H9 (cell line): ENCODE data around the gene DLGAP4. TPM values are rescaled to one million over a fixed set of nuclear protein-coding genes. Genes with fewer than 3 reads are reported as not detected.

Experiments
- DNase-seq: peaks from one replicate; pipeline ENCODE4 v3.0.0-alpha.2; 2017
- H2AFZ ChIP-seq: one replicate; pipeline ENCODE4 v1.6.1; 2013; ENCODE audit warnings: mild to moderate bottlenecking, low read length, control low read depth, moderate library complexity
- H2AK5ac ChIP-seq: 2 replicates; pipeline ENCODE4 v1.6.1; 2013; ENCODE audit warnings: low read length, control low read depth, mixed read lengths; ENCODE audit not compliant: insufficient read length
- H2BK120ac ChIP-seq: one replicate; pipeline ENCODE4 v1.6.1; 2013; ENCODE audit warnings: low read depth, mild to moderate bottlenecking, low read length, control low read depth, inconsistent platforms; ENCODE audit not compliant: poor library complexity, severe bottlenecking
- H2BK12ac ChIP-seq: 2 replicates; pipeline ENCODE4 v1.6.1; 2013; ENCODE audit warnings: low read length, control low read depth, mixed read lengths, low read depth; ENCODE audit not compliant: insufficient read length
- H2BK15ac ChIP-seq: 2 replicates; pipeline ENCODE4 v1.6.1; 2013; ENCODE audit warnings: low read depth, low read length, control low read depth
- H2BK20ac ChIP-seq: one replicate; pipeline ENCODE4 v1.6.1; 2013; ENCODE audit warnings: low read depth, mild to moderate bottlenecking, low read length, control low read depth, inconsistent platforms; ENCODE audit not compliant: poor library complexity, severe bottlenecking
- H2BK5ac ChIP-seq: 2 replicates; pipeline ENCODE4 v1.6.1; 2013; ENCODE audit warnings: low read length, control low read depth, mixed read lengths; ENCODE audit not compliant: insufficient read length
- H3K14ac ChIP-seq: 2 replicates; pipeline ENCODE4 v1.6.1; 2013; ENCODE audit warnings: low read length, control low read depth; ENCODE audit not compliant: insufficient read depth
- H3K18ac ChIP-seq: 2 replicates; pipeline ENCODE4 v1.6.1; 2013; ENCODE audit warnings: low read depth, mild to moderate bottlenecking, mixed read lengths, low read length, control low read depth; ENCODE audit not compliant: insufficient read length
- H3K23ac ChIP-seq: 2 replicates; pipeline ENCODE4 v1.6.1; 2013; ENCODE audit warnings: low read length, control low read depth, mixed read lengths, low read depth; ENCODE audit not compliant: insufficient read length
- H3K23me2 ChIP-seq: 2 replicates; pipeline ENCODE4 v1.6.1; 2013; ENCODE audit warnings: low read depth, mild to moderate bottlenecking, mixed read lengths, low read length, control low read depth; ENCODE audit not compliant: insufficient read length, poor library complexity, severe bottlenecking
- H3K27ac ChIP-seq: 2 replicates; pipeline ENCODE4 v1.5.1; 2013; ENCODE audit warnings: low read length, control low read depth, mixed read lengths, low read depth; ENCODE audit not compliant: insufficient read length
- H3K27me3 ChIP-seq: 2 replicates; pipeline ENCODE4 v1.6.1; 2013; ENCODE audit warnings: low read length, control low read depth, inconsistent platforms; ENCODE audit not compliant: insufficient read depth
- H3K4ac ChIP-seq: 2 replicates; pipeline ENCODE4 v1.6.1; 2013; ENCODE audit warnings: low read depth, mild to moderate bottlenecking, control low read depth, inconsistent platforms, low read length, moderate library complexity
- H3K4me1 ChIP-seq: 2 replicates; pipeline ENCODE4 v1.6.1; 2013; ENCODE audit warnings: low read length, control low read depth, inconsistent platforms; ENCODE audit not compliant: insufficient read depth
- H3K4me2 ChIP-seq: 2 replicates; pipeline ENCODE4 v1.6.1; 2013; ENCODE audit warnings: low read length, control low read depth, mixed read lengths; ENCODE audit not compliant: insufficient read length, insufficient read depth
- H3K56ac ChIP-seq: 2 replicates; pipeline ENCODE4 v1.6.1; 2013; ENCODE audit warnings: low read depth, mild to moderate bottlenecking, mixed read lengths, low read length, control low read depth; ENCODE audit not compliant: insufficient read length
- H3K79me1 ChIP-seq: 2 replicates; pipeline ENCODE4 v1.6.1; 2013; ENCODE audit warnings: low read depth, mild to moderate bottlenecking, moderate library complexity, low read length, control low read depth, inconsistent platforms; ENCODE audit not compliant: insufficient read depth, poor library complexity, severe bottlenecking
- H3K79me2 ChIP-seq: 2 replicates; pipeline ENCODE4 v1.6.1; 2013; ENCODE audit warnings: low read length, control low read depth, inconsistent platforms; ENCODE audit not compliant: insufficient read depth
- H3K9ac ChIP-seq: 2 replicates; pipeline ENCODE4 v1.6.1; 2013; ENCODE audit warnings: low read length, control low read depth, mixed read lengths; ENCODE audit not compliant: insufficient read length; ENCODE audit errors: extremely low read depth
- H3K9me3 ChIP-seq: one replicate; pipeline ENCODE4 v1.6.1; 2013; ENCODE audit warnings: low read depth, low read length, inconsistent platforms; ENCODE audit not compliant: control insufficient read depth
- H3T11ph ChIP-seq: one replicate; pipeline ENCODE4 v1.6.1; 2013; ENCODE audit warnings: mild to moderate bottlenecking, low read length, control low read depth, inconsistent platforms
- H4K20me1 ChIP-seq: one replicate; pipeline ENCODE4 v1.6.1; 2013; ENCODE audit not compliant: control insufficient read depth, insufficient read length, insufficient read depth
- H4K5ac ChIP-seq: 2 replicates; pipeline ENCODE4 v1.6.1; 2013; ENCODE audit warnings: low read depth, mild to moderate bottlenecking, mixed read lengths, low read length, control low read depth; ENCODE audit not compliant: insufficient read length
- H4K8ac ChIP-seq: replicated peaks from 2 replicates; pipeline ENCODE4 v1.6.1; 2013; ENCODE audit warnings: low read length, control low read depth, mixed read lengths, low read depth; ENCODE audit not compliant: insufficient read length
- H4K91ac ChIP-seq: 2 replicates; pipeline ENCODE4 v1.6.1; 2013; ENCODE audit warnings: low read depth, mild to moderate bottlenecking, moderate library complexity, mixed read lengths, low read length, control low read depth; ENCODE audit not compliant: insufficient read length
- H3K27ac Mint-ChIP-seq, 3 experiments: 2 replicates in 2 of 3; 3 replicates in 1 of 3; pipeline ENCODE4 v1.8.0; 2020 to 2021; ENCODE audit warnings: mixed read lengths in 3 of 3, mild to moderate bottlenecking in 1 of 3, moderate library complexity in 1 of 3
- H3K27me3 Mint-ChIP-seq: 2 replicates; pipeline ENCODE4 v1.8.0; 2021; ENCODE audit warnings: low read depth, mild to moderate bottlenecking, moderate library complexity, mixed read lengths
- H3K36me3 Mint-ChIP-seq, 3 experiments: 2 replicates in 2 of 3; 3 replicates in 1 of 3; pipeline ENCODE4 v1.8.0; 2020 to 2021; ENCODE audit warnings: low read depth in 3 of 3, mixed read lengths in 3 of 3; ENCODE audit not compliant: insufficient read depth in 1 of 3
- H3K4me1 Mint-ChIP-seq, 2 experiments: 2 replicates each; pipeline ENCODE4 v1.8.0; 2020; ENCODE audit warnings: mixed read lengths in 2 of 2
- H3K4me3 Mint-ChIP-seq, 2 experiments: 2 replicates in 1 of 2; 3 replicates in 1 of 2; pipeline ENCODE4 v1.8.0; 2020 to 2021; ENCODE audit warnings: mild to moderate bottlenecking in 2 of 2, mixed read lengths in 2 of 2, moderate library complexity in 1 of 2
- H3K9me3 Mint-ChIP-seq, 2 experiments: 2 replicates in 1 of 2; 3 replicates in 1 of 2; pipeline ENCODE4 v1.8.0; 2020; ENCODE audit warnings: mild to moderate bottlenecking in 2 of 2, mixed read lengths in 2 of 2, moderate library complexity in 1 of 2
- WGBS: extraction: QIAGEN DNeasy Blood & Tissue Kit; methylation state at CpG from one replicate; pipeline ENCODE4 v1.1.7; 2013; ENCODE audit warnings: missing lambda C conversion rate, low lambda C conversion rate, mixed read lengths; ENCODE audit not compliant: insufficient read length; ENCODE audit errors: extremely low coverage; 5-methylcytosine and 5-hydroxymethylcytosine counted together
- total RNA-seq: library from RNA; stranded (reverse); gene quantifications from 2 replicates; pipeline ENCODE4 v1.2.1, GENCODE V29; 2021
- TF ChIP-seq, protein P1 (sequence below): fragments of 200-600 bp; sonication (generic); conservative IDR thresholded peaks from 3 replicates; pipeline ENCODE4 v1.8.0; 2021; ENCODE audit warnings: antibody characterized with exemption, mild to moderate bottlenecking

The DLGAP4 gene
- total RNA-seq, 1 experiment from 2014 or later: 48.0 TPM

GRCh38 chr20:36441027-36441414 is 134.9 kb downstream of the DLGAP4 start:
- H3K4me3 Mint-ChIP-seq: no peak overlapping the region

More at GRCh38 chr20:36441027-36441414, 134.9 kb downstream of the DLGAP4 start:
- Histone ChIP-seq H3K23me2 (no peaks in the 10 kb centered on the region), H2BK5ac (no peak overlapping the region), H4K5ac (no peak overlapping the region), H2BK120ac (no peak overlapping the region), H3K79me1 (no peaks in the 10 kb centered on the region), H3K56ac (no peak overlapping the region), H4K20me1 (no peaks in the 10 kb centered on the region), H2AK5ac (no peak overlapping the region), H3K18ac (no peak overlapping the region), H3K9ac (no peak overlapping the region), H3K9me3 (no peaks in the 10 kb centered on the region), H3K27ac (no peak overlapping the region), H3K14ac (no peak overlapping the region), H2BK20ac (no peak overlapping the region), H3K4me2 (no peak overlapping the region), H3T11ph (no peak overlapping the region), H3K4ac (no peak overlapping the region), H2BK12ac (no peak overlapping the region), H2AFZ (no peak overlapping the region), H4K91ac (no peak overlapping the region), H3K4me1 (no peaks in the 10 kb centered on the region), H2BK15ac (no peak overlapping the region), H3K23ac (no peak overlapping the region), H3K79me2 (no peaks in the 10 kb centered on the region), H4K8ac (no peak overlapping the region), H3K27me3 (no peaks in the 10 kb centered on the region)
- H3K36me3 Mint-ChIP-seq: no peaks in the 10 kb centered on the region; a peak in 1 of 7 replicates
- WGBS: no CpG with 5 or more reads among the region's 5 CpGs
- no peak for DNase-seq
- H3K27ac Mint-ChIP-seq: peak overlapping the region in 1 of 3 experiments; percentile 64; a peak in 3 of 7 replicates
- TF ChIP-seq, protein P1, sequence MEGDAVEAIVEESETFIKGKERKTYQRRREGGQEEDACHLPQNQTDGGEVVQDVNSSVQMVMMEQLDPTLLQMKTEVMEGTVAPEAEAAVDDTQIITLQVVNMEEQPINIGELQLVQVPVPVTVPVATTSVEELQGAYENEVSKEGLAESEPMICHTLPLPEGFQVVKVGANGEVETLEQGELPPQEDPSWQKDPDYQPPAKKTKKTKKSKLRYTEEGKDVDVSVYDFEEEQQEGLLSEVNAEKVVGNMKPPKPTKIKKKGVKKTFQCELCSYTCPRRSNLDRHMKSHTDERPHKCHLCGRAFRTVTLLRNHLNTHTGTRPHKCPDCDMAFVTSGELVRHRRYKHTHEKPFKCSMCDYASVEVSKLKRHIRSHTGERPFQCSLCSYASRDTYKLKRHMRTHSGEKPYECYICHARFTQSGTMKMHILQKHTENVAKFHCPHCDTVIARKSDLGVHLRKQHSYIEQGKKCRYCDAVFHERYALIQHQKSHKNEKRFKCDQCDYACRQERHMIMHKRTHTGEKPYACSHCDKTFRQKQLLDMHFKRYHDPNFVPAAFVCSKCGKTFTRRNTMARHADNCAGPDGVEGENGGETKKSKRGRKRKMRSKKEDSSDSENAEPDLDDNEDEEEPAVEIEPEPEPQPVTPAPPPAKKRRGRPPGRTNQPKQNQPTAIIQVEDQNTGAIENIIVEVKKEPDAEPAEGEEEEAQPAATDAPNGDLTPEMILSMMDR: no peak
- H3K27me3 Mint-ChIP-seq: peaks cover 7% of the 10 kb centered on the region
- peaks cover 3 to 9% of the 10 kb centered on the region in 2 experiments; a peak in 3 of 4 replicates for H3K4me1 Mint-ChIP-seq
- no peaks in the 10 kb centered on the region for H3K9me3 Mint-ChIP-seq
